PFSK-1 (cell line): Measurements from ENCODE around the gene SCUBE3.
A peak's percentile ranks its signal among the peaks of the same experiment; 100 is the strongest.

Experiments used
- FOXP2 ChIP-seq: optimal IDR thresholded peaks from 2 replicates; pipeline ENCODE3; 2011; ENCODE audit warnings: borderline replicate concordance, control low read depth, inconsistent platforms; ENCODE audit not compliant: insufficient read depth; ENCODE audit errors: extremely low read length, extremely low read depth
- POLR2AphosphoS5 ChIP-seq: IDR thresholded peaks from 2 replicates; pipeline ENCODE4 v1.6.1; 2012; ENCODE audit warnings: low read depth, mild to moderate bottlenecking, control low read depth, low read length, moderate library complexity
- SIN3A ChIP-seq: IDR thresholded peaks from 2 replicates; pipeline ENCODE4 v1.6.1; 2012; ENCODE audit warnings: mild to moderate bottlenecking, low read length, moderate library complexity, borderline replicate concordance; ENCODE audit not compliant: insufficient read depth
- TAF1 ChIP-seq: IDR thresholded peaks from 2 replicates; pipeline ENCODE4 v1.6.1; 2012; ENCODE audit warnings: low read length, control low read depth, borderline replicate concordance; ENCODE audit not compliant: insufficient read depth
- TF ChIP-seq, protein P1 (sequence below), 2 experiments: IDR thresholded peaks; 2 replicates each; pipeline versions ENCODE4 v1.6.1 to v1.8.0; 2011 to 2012; ENCODE audit warnings: low read depth in 2 of 2, low read length in 2 of 2, control low read depth in 1 of 2, inconsistent platforms in 1 of 2, mild to moderate bottlenecking in 1 of 2, moderate library complexity in 1 of 2; ENCODE audit not compliant: insufficient read depth in 1 of 2

Gene SCUBE3

DNA sequence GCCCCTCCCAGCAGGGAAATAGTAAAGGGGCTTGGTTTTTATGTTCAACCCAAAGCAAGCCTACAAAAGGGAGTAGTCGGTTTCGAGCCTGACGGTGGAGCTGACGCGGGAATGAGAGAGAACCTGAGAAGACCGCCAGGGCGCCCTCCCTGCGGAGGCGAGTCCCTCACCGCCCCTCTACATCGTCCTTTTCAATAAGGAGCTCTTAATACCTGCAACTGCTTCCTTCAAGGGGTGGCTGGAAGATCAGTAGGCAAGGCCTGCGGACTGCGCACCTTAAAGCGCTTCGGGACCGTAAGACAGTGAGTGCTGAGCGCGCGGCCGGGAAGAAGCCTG lies 45.1 kb downstream of the SCUBE3 start:
- TF ChIP-seq POLR2AphosphoS5 (no peak), FOXP2 (no peak), TAF1 (no peak), SIN3A (no peak)
- TF ChIP-seq, protein P1, sequence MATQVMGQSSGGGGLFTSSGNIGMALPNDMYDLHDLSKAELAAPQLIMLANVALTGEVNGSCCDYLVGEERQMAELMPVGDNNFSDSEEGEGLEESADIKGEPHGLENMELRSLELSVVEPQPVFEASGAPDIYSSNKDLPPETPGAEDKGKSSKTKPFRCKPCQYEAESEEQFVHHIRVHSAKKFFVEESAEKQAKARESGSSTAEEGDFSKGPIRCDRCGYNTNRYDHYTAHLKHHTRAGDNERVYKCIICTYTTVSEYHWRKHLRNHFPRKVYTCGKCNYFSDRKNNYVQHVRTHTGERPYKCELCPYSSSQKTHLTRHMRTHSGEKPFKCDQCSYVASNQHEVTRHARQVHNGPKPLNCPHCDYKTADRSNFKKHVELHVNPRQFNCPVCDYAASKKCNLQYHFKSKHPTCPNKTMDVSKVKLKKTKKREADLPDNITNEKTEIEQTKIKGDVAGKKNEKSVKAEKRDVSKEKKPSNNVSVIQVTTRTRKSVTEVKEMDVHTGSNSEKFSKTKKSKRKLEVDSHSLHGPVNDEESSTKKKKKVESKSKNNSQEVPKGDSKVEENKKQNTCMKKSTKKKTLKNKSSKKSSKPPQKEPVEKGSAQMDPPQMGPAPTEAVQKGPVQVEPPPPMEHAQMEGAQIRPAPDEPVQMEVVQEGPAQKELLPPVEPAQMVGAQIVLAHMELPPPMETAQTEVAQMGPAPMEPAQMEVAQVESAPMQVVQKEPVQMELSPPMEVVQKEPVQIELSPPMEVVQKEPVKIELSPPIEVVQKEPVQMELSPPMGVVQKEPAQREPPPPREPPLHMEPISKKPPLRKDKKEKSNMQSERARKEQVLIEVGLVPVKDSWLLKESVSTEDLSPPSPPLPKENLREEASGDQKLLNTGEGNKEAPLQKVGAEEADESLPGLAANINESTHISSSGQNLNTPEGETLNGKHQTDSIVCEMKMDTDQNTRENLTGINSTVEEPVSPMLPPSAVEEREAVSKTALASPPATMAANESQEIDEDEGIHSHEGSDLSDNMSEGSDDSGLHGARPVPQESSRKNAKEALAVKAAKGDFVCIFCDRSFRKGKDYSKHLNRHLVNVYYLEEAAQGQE (IDR thresholded peaks at IDR 0.05; ENCODE audit: insufficient read depth in 1 of 2, low read depth in 2 of 2, low read length in 2 of 2): no peak

- peak; percentile 83 for TF ChIP-seq POLR2AphosphoS5
- TF ChIP-seq, protein P1 (IDR thresholded peaks at IDR 0.05; ENCODE audit: insufficient read depth in 1 of 2, low read depth in 2 of 2, low read length in 2 of 2): peak in 1 of 2 experiments; percentile 5; a peak in 1 of 4 replicates
- TF ChIP-seq TAF1: peak; percentile 83
- TF ChIP-seq FOXP2: peak; percentile 92
- peak; percentile 28; the same call in 1 of the 2 replicates for TF ChIP-seq SIN3A
Measured at GRCh38 chr6:35259194-35259947, 45.6 kb downstream of the SCUBE3 start, which contains the start of gene ZNF76. Gene ZNF76 (plus strand): TSS chr6:35259735. CDS start chr6:35281152, 21,417 bp downstream.

DNA sequence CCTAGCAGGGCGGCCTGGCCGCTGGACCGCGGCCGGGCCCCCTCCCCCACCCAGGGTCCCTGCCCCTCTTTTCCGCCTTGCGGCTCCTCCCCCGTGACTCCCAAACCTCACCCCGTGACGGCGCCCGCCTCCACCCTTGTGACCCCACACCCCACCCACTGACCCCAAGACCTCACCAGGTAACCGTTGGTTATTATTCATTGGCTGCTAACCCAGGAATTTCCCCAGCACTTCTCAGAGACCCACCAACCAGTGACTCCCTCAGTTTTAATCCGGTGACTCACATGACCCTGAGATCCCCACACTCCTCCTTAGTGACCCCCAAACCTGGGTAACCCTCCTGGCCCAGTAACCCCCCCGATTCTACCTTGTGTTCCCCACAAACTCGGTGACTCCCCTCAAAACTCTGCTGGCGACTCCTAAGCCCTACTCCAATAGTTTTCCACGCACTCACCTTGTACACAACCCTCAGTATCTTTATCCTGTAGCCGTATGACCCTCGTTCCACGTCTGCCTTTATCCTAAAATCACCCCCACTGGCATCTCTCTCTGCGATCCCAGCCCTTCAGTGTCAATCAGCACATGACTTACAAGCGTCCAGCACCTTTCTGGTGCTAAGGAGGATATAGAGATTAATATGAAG lies 46.3 kb downstream of the SCUBE3 start:
- no peak for TF ChIP-seq SIN3A
- no peak for TF ChIP-seq TAF1
- no peak; the same call in none of the 2 replicates for TF ChIP-seq POLR2AphosphoS5
- TF ChIP-seq, protein P1 (IDR thresholded peaks at IDR 0.05; ENCODE audit: insufficient read depth in 1 of 2, low read depth in 2 of 2, low read length in 2 of 2): no peak
- TF ChIP-seq FOXP2: no peak

- no peak for TF ChIP-seq FOXP2
- no peak for TF ChIP-seq POLR2AphosphoS5
- TF ChIP-seq, protein P1 (IDR thresholded peaks at IDR 0.05; ENCODE audit: insufficient read depth in 1 of 2, low read depth in 2 of 2, low read length in 2 of 2): no peak
- no peak for TF ChIP-seq SIN3A
- TF ChIP-seq TAF1: no peak
Measured at GRCh38 chr6:35260591-35261570, 47.1 kb downstream of the SCUBE3 start.
